ENCODE measurements around the gene ISLR.

DNA sequence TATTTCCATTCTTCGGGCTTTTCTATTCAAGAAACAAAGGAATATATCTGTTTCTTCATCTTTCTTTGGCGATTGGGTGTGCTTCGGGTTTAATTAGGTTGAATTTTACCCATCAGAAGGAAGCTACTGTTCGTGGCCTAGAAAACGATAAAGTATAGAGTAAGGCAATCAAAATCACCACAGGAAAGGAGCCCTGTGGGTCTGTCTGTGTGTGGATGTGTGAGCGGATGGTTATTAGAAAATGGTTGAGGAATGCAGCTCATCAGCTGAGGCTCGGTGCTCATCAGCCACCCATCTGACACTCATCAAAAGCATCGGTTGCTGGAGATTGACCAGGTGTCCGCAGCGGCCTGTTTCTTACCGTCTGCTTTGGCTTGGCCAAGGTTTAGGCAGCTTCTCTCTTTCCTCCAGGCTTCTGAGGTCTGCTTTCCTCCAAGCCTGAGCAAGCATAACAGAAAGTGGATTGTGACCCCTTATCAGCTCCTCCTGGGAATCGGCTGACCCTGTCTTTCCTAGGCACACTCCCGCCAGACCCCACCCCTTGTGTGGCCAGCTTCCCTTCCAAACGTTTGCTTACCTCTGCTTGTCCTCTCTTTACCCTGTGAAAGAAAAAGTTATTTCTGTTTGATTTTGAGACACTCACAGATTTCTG lies 17.6 kb upstream of the ISLR start:
- TF ChIP-seq, protein P1, sequence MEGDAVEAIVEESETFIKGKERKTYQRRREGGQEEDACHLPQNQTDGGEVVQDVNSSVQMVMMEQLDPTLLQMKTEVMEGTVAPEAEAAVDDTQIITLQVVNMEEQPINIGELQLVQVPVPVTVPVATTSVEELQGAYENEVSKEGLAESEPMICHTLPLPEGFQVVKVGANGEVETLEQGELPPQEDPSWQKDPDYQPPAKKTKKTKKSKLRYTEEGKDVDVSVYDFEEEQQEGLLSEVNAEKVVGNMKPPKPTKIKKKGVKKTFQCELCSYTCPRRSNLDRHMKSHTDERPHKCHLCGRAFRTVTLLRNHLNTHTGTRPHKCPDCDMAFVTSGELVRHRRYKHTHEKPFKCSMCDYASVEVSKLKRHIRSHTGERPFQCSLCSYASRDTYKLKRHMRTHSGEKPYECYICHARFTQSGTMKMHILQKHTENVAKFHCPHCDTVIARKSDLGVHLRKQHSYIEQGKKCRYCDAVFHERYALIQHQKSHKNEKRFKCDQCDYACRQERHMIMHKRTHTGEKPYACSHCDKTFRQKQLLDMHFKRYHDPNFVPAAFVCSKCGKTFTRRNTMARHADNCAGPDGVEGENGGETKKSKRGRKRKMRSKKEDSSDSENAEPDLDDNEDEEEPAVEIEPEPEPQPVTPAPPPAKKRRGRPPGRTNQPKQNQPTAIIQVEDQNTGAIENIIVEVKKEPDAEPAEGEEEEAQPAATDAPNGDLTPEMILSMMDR (IDR thresholded peaks at IDR 0.05), result no peak
- TF ChIP-seq POLR2A (IDR thresholded peaks at IDR 0.05), result no peak

Data from body of pancreas (tissue), 4 donors.